Activated CD4-positive, alpha-beta T cell treated with anti-CD3 and anti-CD28 coated beads, Interleukin-2, Interleukin-6, amounts not matched to agents 100 ng/mL and 50 ng/mL, durations not matched to agents 16 hours and 8 hours (primary cell): ENCODE results near the gene RECQL5.
"Not testable (repeated sequence)": the region's sequence is repeated elsewhere in the genome, so short reads cannot be mapped to it uniquely, and the experiment has no call there.

Source experiments
- DNase-seq: peaks from one replicate; pipeline ENCODE4 v3.0.0-alpha.2; 2020

RECQL5 gene

DNA sequence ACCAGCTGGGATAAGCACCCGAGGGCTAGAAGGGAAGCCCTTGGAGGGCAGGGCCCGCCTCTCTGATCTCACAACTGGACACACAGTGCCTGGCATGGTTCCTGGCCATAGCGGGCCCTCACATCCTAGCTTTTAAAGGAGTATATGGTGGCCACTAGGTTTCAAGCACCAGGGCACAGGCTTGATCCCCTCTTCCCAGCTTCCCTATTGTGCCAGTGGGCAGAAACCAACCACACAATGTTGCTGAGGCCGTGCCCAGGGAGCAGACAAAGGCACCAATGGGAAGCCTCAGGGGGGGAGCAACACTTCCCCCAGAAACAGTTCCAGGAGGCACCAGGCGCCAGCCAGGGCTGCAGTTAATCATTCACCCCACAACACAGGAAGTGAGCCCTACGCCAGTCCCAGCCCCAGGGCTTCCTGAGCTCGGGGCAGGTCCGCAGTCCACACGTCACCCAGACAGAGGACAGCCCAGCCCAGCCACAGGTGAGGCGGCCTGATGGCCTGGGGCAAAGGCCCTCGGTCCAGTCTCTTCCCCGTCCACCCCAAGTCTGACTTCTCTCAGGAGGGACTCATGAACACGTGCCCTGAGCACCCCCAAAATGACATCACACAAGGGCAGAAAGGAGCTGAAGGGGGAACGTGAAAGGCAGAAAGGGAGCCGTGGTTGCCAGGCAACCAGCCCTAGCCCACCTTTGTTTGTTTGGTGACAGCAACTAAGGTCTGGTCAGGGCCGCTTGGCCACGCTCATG, 20.9 kb downstream of the RECQL5 start:
- no peak for DNase-seq

DNA sequence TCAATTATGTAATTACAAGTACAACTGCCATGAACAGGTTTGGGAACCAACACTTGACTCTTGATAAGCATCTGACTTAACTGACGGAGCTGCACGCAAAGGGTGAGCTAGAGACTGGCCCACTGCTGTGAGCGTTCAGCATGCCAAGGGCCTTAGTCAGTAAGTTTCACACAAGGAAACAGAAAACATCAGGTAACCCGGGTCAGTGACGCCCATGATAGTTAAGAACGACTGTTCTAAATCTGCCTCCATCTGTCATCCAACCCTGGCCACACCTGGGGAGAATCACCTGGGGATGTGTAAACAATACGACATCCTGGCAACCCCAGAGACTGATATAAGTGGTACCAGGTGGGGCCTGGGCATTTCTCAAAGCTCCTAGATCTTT, 21.5 kb downstream of the RECQL5 start:
- no peak for DNase-seq

GRCh38 chr17:75643643-75644017, 23.3 kb downstream of the RECQL5 start:
- no peak for DNase-seq

DNA sequence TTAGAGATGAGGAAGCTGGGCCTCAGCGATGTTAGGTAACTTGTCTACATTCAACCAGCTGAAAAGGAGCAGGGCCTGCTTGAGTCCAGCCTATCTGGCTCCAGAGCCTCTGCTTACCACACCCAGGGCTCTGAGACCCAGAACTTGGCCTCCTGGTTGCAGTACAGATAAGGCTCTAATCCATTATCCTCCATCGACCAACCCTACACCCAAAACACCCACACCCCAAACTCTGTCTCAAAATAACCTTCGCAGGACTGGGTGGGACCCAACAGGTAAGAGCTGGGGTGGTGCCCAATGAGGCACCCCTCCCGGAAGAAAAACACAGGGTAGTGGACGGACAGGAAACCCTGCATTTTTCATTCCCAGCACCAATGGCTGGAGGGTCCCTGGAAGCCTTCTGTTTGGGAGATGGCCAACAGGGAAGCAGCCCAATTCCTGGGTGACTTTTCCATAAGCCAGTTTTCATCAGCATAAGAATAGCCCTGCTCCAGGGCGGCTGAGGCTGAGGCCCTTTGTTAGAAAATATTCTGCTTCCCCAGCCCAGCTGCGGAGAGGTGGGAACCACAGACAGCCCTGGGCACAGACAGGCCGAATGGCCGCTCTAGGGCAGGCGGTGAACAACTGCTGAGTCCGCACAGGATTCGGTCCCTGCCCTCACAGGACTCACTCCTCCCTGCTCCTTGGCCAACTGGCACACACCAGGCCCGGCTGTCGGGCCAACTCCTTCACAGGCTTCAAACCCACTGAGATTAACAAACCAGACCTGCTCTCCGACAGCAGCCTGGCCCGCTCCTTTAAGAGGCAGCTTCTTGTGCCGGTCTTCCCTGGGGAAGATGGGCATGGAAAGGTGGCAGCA, 23.9 kb downstream of the RECQL5 start:
- DNase-seq: no peak

DNA sequence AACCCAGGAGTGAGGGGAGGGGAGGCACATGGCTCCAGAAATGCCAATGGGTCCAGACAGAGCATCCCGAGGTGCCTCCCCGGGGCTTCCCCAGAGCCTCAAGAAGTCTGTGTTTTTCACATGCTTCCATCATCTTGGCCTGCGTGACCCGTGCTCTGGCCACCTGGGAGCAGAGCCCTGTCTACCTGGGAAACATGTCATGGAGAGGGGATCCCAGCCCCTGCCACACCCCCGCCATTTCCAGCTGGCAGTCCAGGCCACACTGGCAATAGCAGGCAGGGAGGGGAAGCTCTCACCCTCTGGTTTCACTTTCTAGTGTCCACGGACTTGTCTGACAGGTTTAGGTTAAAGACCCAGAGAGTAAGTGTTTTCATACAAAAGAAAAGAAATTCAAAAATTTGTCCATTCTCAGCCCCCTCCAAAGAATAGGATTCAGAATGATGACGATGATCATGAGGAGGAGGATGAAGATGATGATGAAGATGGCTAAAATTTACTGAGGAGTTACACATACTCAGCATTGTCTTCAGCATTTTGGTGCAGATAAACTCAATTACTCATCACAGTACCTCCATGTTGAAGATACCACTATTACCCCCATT, 24.7 kb downstream of the RECQL5 start:
- DNase-seq: no peak

DNA sequence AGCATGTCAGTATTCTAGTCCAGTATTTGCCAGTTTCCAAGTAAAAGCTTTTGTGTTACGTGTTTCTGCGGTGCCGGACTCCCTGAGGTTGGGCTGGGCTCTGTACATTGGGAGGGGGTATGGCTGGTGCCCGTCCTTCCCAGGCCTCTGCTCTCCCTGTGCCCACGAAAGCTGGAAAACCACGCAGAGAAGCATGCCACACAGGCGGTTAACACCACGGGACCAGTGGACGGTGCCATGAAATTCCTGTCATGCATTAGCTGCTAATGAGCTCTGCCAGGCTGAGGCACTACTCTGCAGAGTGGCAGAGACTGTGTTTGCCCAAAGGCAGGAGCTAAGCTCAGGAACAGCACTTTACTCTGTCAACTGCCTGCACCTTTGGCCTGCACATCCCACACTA, 25.6 kb downstream of the RECQL5 start:
- no peak for DNase-seq

DNA sequence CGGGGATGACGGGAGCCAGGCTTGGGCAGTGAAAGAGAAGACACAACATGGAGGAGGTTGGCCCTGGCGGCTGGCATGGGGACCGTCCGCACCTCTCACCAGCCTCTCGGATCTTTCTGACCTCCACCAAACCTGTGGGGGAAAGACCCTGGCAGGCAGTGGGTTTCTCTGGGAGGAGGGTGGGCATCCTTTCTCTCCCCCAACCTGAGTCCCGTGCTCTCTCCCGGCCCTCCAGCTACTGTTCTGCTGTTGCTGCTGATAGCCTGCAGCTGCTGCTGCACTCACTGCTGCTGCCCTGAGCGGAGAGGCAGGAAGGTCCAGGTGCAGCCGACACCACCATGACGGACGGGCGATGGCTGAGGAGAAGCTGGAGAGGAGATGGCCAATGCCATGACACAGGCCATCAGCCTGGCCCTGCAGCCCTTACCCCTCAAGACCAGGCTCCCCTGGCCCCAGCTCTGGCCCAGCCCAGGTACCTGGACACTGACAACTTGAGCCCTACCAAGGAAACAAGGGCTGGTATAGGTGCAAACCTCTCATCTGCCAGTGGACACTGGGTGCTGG, 26.3 kb downstream of the RECQL5 start:
- DNase-seq: no peak

GRCh38 chr17:75639771-75640555, 27.0 kb downstream of the RECQL5 start:
- no peak for DNase-seq

DNA sequence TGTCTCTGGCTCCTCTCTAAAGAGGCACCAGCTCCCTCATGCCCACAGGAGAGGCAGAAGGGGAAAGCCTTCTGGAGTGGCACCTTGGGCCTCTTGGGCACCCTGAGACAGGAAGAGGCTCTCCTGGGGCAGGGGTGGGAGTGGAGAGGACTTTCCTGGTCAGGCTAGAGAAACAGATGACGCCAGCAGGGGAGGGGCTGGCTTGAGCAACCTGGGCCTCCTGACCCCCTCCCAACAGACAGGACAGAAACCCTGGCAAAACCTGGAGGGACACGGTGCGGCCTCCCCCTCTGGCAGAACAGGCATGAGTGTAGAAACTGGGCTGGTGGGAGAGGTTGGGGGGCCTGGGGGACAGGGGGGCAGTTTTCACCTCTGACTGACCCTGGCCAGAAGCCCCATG, 27.6 kb downstream of the RECQL5 start:
- no peak for DNase-seq

- DNase-seq: no peak
Observed at GRCh38 chr17:75638893-75639292, 28.1 kb downstream of the RECQL5 start.

DNA sequence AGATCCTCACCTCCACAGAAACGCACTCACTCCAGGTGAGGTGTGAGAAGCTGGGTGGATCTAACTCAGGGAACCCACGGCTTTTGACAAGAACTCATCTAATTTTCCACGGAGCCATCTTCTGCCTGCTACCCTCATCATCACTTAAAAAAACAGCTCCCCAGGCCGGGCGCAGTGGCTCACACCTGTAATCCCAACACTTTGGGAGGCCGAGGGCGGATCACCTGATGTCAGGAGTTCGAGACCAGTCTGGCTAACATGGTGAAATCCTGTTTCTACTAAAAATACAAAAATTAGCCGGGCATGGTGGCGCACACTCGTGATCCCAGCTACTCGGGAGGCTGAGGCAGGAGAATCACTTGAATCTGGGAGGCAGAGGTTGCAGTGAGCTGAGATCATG, 28.9 kb downstream of the RECQL5 start:
- not testable (repeated sequence) for DNase-seq

DNA sequence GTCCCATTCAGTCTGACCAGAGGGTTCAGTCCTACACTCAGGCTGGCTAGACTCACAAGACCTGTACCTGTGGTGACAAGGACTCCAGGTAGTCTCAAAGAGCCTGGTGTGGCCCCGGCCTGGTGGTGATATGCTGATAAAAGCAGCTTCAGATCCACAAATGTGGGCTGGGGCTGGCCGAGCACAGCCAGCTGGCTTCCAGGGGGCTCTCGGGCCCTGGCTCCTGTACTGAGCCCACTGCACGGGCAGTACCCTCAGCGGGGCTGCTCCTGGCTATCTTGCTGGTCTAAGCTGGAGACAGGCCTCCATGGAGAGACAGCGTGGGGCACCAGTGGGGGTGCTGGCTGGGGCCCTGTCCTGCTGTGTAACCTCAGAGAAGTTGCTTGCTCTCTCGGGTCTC, 29.4 kb downstream of the RECQL5 start:
- DNase-seq: no peak

DNA sequence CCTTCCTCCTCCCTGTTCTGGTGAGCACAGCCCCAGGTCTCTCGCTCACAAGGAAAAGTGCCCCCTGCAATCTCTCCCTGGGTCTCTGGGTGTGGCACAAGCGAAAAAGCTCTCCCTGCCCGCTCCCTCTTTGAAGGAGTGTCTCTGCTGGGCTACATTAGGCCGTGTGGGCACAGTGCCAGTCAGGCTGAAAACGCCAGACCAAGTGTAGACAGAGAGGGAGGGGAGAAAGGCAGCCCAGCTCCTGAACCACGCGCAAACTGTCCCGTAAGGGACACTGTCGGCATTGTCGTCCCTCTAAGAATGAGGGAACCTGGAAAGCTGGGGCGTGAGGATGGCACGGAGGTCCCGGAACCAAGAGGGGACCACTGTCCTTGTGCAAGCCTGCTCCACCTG, 29.8 kb downstream of the RECQL5 start:
- no peak for DNase-seq

- no peak for DNase-seq
Observed at GRCh38 chr17:75636381-75637142, 30.4 kb downstream of the RECQL5 start.

- no peak for DNase-seq
Observed at GRCh38 chr17:75635610-75636202, 31.2 kb downstream of the RECQL5 start.

- DNase-seq: no peak
Observed at GRCh38 chr17:75634754-75635609, 32.0 kb downstream of the RECQL5 start.

GRCh38 chr17:75634376-75634740, 32.6 kb downstream of the RECQL5 start:
- no peak for DNase-seq

GRCh38 chr17:75633486-75634375, 33.2 kb downstream of the RECQL5 start:
- peak; percentile 53 for DNase-seq

DNA sequence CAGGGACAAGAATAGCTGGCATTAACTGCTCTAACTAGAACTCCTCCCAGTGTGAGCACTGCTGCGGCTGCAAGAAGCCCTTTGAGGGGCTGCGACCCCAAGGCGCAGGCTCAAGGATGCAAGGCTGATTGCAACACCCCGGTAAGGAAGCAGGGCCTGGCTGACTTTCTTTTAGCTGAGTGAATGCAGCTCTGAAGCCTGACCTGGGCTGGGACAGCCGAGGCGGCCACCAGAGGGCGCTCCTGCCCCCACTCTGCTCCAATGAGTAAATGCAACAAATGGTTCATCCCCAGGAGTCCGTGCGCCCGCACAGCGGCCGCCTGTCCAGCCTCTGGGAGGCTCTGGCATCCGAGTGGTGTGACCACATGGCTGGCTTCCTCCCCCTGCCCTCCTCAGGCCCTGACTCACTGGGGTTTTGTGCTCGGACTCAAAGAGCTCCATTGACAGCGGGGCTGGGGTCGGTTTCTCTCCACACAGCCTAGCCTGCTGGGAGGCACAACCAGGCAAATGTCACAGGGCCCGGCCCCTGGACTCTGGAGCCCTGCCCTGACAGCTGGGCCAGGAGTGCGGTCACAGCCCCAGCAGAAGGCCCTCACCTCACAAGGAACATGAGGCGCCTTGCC, 34.0 kb downstream of the RECQL5 start, which contains the start of gene SMIM5:
SMIM5 (plus strand) TSS at position 572 of the 623 bp plus-strand sequence. CDS start 6,768 bp downstream, outside the sequence.
- DNase-seq: peak; percentile 88
